ENCODE data around the gene RNU6-9. TPM values are rescaled to one million over a fixed set of nuclear protein-coding genes. Genes with fewer than 3 reads are reported as not detected.

Gene RNU6-9
- total RNA-seq, 1 donor from 2014 or later = not detected

DNA sequence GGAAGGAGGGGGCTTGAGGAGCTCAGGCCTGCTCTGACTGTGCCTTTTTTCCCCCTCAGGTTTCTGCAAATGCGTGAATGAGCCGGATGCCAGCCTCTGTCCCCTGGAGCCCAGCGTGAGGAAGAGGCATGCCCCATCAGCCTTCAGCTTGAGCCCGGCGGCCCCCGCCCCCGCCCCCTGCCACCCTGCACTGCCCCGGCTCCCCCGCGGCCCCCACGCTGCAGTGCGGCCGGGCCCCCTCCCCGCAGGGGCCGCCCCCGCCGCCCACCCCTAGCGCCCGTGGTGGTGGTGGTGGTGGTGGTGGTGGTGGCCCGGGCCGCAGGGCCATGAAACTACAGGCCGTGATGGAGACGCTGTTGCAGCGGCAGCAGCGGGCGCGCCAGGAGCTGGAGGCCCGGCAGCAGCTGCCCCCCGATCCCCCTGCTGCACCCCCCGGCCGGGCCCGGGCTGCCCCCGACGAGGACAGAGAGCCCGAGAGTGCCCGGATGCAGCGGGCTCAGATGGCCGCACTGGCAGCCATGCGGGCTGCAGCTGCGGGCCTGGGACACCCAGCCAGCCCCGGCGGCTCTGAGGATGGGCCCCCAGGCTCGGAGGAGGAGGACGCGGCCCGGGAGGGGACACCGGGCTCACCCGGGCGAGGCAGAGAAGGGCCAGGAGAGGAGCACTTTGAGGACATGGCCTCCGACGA, 36.1 kb downstream of the RNU6-9 start:
- TF ChIP-seq, protein P1, sequence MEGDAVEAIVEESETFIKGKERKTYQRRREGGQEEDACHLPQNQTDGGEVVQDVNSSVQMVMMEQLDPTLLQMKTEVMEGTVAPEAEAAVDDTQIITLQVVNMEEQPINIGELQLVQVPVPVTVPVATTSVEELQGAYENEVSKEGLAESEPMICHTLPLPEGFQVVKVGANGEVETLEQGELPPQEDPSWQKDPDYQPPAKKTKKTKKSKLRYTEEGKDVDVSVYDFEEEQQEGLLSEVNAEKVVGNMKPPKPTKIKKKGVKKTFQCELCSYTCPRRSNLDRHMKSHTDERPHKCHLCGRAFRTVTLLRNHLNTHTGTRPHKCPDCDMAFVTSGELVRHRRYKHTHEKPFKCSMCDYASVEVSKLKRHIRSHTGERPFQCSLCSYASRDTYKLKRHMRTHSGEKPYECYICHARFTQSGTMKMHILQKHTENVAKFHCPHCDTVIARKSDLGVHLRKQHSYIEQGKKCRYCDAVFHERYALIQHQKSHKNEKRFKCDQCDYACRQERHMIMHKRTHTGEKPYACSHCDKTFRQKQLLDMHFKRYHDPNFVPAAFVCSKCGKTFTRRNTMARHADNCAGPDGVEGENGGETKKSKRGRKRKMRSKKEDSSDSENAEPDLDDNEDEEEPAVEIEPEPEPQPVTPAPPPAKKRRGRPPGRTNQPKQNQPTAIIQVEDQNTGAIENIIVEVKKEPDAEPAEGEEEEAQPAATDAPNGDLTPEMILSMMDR (IDR thresholded peaks at IDR 0.05) = no peak
- no peak overlapping the region for H3K27ac ChIP-seq
- no peaks in the 10 kb centered on the region for H3K27me3 ChIP-seq (ENCODE audit: low read depth)
- intact Hi-C loops (cut with DNase I) = no loop called here
- ATAC-seq (no peak), DNase-seq (no peak)
- no peak overlapping the region for H3K4me3 ChIP-seq
- H3K4me1 ChIP-seq = peaks cover 48% of the 10 kb centered on the region
- peaks cover 9% of the 10 kb centered on the region for H3K36me3 ChIP-seq
- H3K9me3 ChIP-seq = no peaks in the 10 kb centered on the region

DNA sequence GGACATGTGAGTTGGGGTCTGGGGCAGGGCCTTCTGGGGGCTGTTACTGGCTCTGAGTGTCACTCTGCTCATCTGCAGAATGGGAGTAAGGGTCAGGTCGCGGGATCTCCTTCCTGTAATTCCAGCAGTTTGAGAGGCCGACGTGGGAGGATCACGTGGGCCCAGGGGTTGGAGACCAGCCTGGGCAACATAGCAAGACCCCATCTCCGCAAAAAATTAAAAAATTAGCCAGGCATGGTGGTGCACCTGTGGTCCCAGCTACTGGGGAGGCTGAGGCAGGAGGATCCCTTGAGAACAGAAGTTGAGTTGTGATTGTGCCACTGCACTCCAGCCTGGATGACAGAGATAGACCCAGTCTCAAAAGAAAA, 36.6 kb downstream of the RNU6-9 start:
- TF ChIP-seq, protein P1 (IDR thresholded peaks at IDR 0.05) = no peak
- Histone ChIP-seq H3K9me3 (no peaks in the 10 kb centered on the region), H3K27ac (no peak overlapping the region), H3K4me1 (peaks cover 48% of the 10 kb centered on the region), H3K36me3 (peaks cover 9% of the 10 kb centered on the region), H3K4me3 (no peak overlapping the region), H3K27me3 (ENCODE audit: low read depth) (no peaks in the 10 kb centered on the region)
- intact Hi-C loops (cut with DNase I) = no loop called here
- DNase-seq = no peak
- no peak for ATAC-seq

DNA sequence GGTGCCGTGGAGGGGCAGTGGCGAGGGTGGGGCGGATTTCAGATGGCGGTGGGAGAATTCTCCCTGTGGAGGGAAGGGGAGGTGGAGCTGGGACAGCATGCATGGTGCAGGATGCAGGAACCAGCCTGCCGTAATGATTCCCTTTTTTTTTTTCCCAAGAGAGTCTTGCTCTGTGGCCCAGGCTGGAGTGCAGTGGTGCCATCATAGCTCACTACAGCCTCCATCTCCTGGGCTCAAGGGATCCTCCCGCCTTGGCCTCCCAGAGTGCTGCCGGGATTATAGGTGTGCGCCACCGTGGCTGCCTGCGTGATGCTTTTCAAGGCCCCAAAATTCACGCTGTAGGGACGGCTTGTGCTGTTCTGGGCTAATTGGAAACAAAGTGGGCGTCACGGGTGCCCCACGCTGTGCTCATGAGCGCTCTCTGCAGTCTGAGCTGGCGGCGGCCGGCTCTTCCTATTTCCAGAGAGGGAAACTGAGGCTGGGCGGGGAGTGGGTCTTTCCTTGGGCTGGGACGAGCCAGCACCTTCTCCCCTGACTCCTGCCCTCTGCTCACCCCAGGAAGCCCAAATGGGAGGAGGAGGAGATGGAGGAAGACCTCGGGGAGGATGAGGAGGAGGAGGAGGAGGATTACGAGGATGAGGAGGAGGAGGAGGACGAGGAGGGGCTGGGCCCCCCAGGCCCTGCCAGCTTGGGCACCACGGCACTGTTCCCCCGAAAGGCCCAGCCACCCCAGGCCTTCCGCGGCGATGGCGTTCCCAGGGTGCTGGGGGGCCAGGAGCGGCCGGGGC, 38.8 kb downstream of the RNU6-9 start:
- intact Hi-C loops (cut with DNase I) = no loop called here
- Histone ChIP-seq H3K4me1 (peaks cover 58% of the 10 kb centered on the region), H3K27me3 (ENCODE audit: low read depth) (no peaks in the 10 kb centered on the region), H3K27ac (peak overlapping the region; percentile 73), H3K36me3 (peaks cover 9% of the 10 kb centered on the region), H3K4me3 (no peak overlapping the region), H3K9me3 (no peaks in the 10 kb centered on the region)
- no peak for DNase-seq
- TF ChIP-seq, protein P1 (IDR thresholded peaks at IDR 0.05) = no peak
- no peak for ATAC-seq

DNA sequence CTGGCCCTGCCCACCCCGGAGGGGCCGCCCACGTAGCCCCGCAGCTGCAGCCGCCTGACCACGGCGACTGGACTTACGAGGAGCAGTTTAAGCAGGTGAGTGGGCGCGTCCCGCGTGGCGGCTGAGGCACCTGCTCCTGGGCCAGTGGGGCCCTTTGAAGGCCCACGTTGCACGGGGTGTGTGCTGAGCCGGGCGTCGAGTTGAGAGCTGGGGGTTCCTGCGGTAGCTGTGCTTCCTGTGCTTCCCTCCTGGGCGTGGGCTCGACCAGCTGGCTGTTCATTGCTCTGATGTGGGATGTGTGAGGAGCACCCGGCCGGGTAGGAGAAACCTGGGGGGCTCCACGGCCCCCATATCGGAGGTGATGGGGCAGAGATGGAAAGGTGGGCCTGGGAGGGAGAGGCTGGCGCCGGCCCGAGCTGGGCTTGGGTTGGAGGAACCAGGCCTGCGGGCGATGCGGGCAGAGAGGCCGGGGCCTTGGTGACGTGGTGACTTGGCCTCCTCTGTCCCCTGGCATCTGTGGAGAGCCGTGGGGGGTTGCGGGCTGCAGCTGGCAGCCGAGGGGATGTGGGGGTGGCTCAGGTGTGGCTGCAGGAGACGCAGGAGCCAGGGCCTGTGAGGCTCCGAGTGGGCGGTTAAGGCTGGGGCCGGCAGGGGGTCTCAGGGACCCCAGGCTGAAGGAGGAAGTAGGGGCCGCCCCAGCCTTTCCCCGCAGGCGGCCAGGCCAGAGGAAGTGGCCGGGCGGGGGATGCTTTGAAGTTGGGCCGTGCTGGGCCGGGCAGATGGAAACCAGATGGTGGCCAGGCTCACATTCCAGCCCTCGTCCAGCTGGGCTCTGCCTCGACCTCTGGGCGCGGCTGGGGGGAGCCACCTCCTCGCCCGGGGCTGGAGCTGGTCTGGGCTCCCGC, 39.6 kb downstream of the RNU6-9 start:
- H3K36me3 ChIP-seq = peaks cover 9% of the 10 kb centered on the region
- ATAC-seq (peak; percentile 23 to 51), DNase-seq (peak; percentile 75)
- intact Hi-C loops (cut with DNase I) = no loop called here
- H3K4me1 ChIP-seq = peaks cover 49% of the 10 kb centered on the region
- peak overlapping the region; percentile 32 for H3K4me3 ChIP-seq
- no peaks in the 10 kb centered on the region for H3K9me3 ChIP-seq
- H3K27ac ChIP-seq = peak overlapping the region; percentile 73
- no peaks in the 10 kb centered on the region for H3K27me3 ChIP-seq (ENCODE audit: low read depth)
- TF ChIP-seq, protein P1 (IDR thresholded peaks at IDR 0.05) = no peak

DNA sequence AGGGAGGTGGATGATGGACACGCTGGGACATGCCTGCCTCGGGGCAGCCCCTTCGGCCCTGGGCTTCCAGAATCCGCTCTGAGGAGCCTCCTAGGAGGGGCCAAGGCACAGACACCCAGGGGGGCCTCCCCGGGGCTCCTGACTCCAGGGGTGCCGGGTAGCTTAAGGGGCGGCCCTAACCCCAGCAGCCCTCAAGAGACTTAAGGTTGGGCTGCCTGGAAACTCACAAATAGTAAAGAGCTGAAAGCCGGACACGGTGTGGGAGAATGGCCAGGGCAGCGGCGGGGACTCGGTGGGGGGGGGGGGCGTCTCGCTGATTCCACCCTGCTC, 40.2 kb downstream of the RNU6-9 start:
- ATAC-seq = no peak
- H3K27ac ChIP-seq = peak overlapping the region; percentile 73
- peak overlapping the region; percentile 32 for H3K4me3 ChIP-seq

More for the DNA sequence above, 40.2 kb downstream of the RNU6-9 start:
- DNase-seq = no peak
- Histone ChIP-seq H3K27me3 (ENCODE audit: low read depth) (no peaks in the 10 kb centered on the region), H3K4me1 (peaks cover 47% of the 10 kb centered on the region), H3K9me3 (no peaks in the 10 kb centered on the region), H3K36me3 (peaks cover 13% of the 10 kb centered on the region)
- intact Hi-C loops (cut with DNase I) = no loop called here
- TF ChIP-seq, protein P1 (IDR thresholded peaks at IDR 0.05) = no peak

Measured in lower lobe of right lung (tissue), 2 donors.